Parathyroid adenoma (tissue), 2 donors: ENCODE data around the gene PACS2.
A peak's percentile ranks its signal among the peaks of the same experiment; 100 is the strongest.

ENCODE experiments used
- H2AFZ ChIP-seq: fragments of 300-600 bp; sonication (generic); one replicate; pipeline ENCODE4 v1.7.0; 2017; ENCODE audit warnings: antibody characterized with exemption, mild to moderate bottlenecking
- H3K27ac ChIP-seq: fragments of 300-600 bp; sonication (generic); one replicate; pipeline ENCODE4 v1.7.0; 2017
- H3K27me3 ChIP-seq: fragments of 300-600 bp; sonication (generic); one replicate; pipeline ENCODE4 v1.7.0; 2017; ENCODE audit warnings: low read length; ENCODE audit not compliant: control insufficient read depth, insufficient read depth
- H3K36me3 ChIP-seq: fragments of 300-600 bp; sonication (generic); one replicate; pipeline ENCODE4 v1.7.0; 2017; ENCODE audit warnings: low read length; ENCODE audit not compliant: control insufficient read depth, insufficient read depth
- H3K4me1 ChIP-seq: fragments of 300-600 bp; sonication (generic); one replicate; pipeline ENCODE4 v1.7.0; 2017; ENCODE audit warnings: control low read depth
- H3K4me2 ChIP-seq: fragments of 300-600 bp; sonication (generic); one replicate; pipeline ENCODE4 v1.7.0; 2017; ENCODE audit warnings: low read length
- H3K4me3 ChIP-seq: fragments of 300-600 bp; sonication (generic); one replicate; pipeline ENCODE4 v1.7.0; 2017; ENCODE audit warnings: low read depth, low read length
- H3K79me2 ChIP-seq: fragments of 300-600 bp; sonication (generic); one replicate; pipeline ENCODE4 v1.7.0; 2017; ENCODE audit warnings: control low read depth
- H3K9ac ChIP-seq: fragments of 300-600 bp; sonication (generic); one replicate; pipeline ENCODE4 v1.7.0; 2017; ENCODE audit warnings: mild to moderate bottlenecking
- H3K9me3 ChIP-seq: fragments of 300-600 bp; sonication (generic); one replicate; pipeline ENCODE4 v1.7.0; 2017; ENCODE audit warnings: low read length; ENCODE audit not compliant: control insufficient read depth
- TF ChIP-seq, protein P1 (sequence below): fragments of 300-600 bp; sonication (generic); IDR thresholded peaks from one replicate; pipeline ENCODE4 v1.7.0; 2017; ENCODE audit warnings: antibody characterized with exemption, mild to moderate bottlenecking
- donor health status: primary hyperparathyroidism.

PACS2 gene

GRCh38 chr14:105394714-105395537 is 80.4 kb downstream of the PACS2 start:
- Histone ChIP-seq H3K79me2 (no peaks in the 10 kb centered on the region), H3K9me3 (no peaks in the 10 kb centered on the region), H2AFZ (no peak overlapping the region), H3K27ac (no peak overlapping the region), H3K27me3 (no peaks in the 10 kb centered on the region), H3K4me2 (no peak overlapping the region), H3K9ac (no peak overlapping the region), H3K4me3 (no peak overlapping the region), H3K4me1 (peaks cover 8% of the 10 kb centered on the region), H3K36me3 (no peaks in the 10 kb centered on the region)
- TF ChIP-seq, protein P1, sequence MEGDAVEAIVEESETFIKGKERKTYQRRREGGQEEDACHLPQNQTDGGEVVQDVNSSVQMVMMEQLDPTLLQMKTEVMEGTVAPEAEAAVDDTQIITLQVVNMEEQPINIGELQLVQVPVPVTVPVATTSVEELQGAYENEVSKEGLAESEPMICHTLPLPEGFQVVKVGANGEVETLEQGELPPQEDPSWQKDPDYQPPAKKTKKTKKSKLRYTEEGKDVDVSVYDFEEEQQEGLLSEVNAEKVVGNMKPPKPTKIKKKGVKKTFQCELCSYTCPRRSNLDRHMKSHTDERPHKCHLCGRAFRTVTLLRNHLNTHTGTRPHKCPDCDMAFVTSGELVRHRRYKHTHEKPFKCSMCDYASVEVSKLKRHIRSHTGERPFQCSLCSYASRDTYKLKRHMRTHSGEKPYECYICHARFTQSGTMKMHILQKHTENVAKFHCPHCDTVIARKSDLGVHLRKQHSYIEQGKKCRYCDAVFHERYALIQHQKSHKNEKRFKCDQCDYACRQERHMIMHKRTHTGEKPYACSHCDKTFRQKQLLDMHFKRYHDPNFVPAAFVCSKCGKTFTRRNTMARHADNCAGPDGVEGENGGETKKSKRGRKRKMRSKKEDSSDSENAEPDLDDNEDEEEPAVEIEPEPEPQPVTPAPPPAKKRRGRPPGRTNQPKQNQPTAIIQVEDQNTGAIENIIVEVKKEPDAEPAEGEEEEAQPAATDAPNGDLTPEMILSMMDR = no peak

DNA sequence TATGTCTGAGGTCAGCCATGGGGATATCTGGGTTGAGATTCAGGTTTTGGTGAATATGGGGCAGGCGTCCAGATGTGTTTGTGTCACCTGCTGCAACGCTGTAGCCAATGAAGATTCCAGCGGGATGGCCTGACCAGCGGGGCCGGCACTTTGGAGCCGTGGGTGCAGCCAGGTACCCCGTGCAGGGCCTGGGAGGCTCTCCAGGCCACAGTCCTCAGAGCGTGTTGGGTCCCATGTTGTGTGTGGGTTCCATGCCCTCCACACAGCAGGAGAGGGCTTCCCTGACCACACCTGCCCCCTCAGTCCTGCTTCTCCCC is 80.9 kb downstream of the PACS2 start:
- Histone ChIP-seq H3K9ac (no peak overlapping the region), H3K9me3 (no peaks in the 10 kb centered on the region), H3K4me2 (no peak overlapping the region), H3K4me1 (peaks cover 8% of the 10 kb centered on the region), H3K79me2 (no peaks in the 10 kb centered on the region), H3K27ac (no peak overlapping the region), H3K27me3 (no peaks in the 10 kb centered on the region), H2AFZ (no peak overlapping the region), H3K4me3 (no peak overlapping the region), H3K36me3 (no peaks in the 10 kb centered on the region)
- TF ChIP-seq, protein P1 = no peak

DNA sequence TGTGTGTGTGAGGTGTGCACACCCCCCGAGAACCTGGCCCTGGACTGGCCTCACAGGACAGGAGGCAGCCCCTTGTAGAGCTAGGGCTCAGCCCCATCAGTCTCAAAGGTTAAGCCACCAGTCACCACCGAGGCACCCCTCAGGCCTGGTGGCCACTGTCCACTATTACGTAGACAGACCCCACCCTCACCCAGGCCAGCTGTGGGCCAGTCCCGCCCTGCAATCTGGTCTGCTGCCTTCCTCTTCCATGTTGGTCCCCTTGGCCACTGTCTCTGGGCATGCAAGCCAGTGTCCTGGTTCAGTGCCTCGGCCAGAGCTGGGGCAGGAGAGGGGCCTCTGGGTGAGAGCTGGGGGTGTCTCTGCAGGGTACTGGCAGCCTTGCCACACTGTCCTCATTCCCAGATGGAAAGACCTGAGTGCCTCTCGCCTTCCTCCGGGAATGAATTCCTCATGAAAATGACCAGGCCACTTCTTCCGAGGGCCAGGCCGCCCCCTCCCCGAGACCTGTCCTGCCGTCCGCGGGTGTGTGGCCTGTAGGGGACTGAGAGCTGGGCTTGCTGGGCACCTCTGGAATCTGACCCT is 82.9 kb downstream of the PACS2 start:
- Histone ChIP-seq H2AFZ (peak overlapping the region; percentile 95), H3K9ac (no peak overlapping the region), H3K27ac (peak overlapping the region; percentile 68), H3K36me3 (no peaks in the 10 kb centered on the region), H3K4me3 (peak overlapping the region; percentile 80), H3K4me1 (peaks cover 8% of the 10 kb centered on the region), H3K79me2 (no peaks in the 10 kb centered on the region), H3K27me3 (no peaks in the 10 kb centered on the region), H3K9me3 (no peaks in the 10 kb centered on the region), H3K4me2 (peak overlapping the region; percentile 94)
- TF ChIP-seq, protein P1 = no peak

DNA sequence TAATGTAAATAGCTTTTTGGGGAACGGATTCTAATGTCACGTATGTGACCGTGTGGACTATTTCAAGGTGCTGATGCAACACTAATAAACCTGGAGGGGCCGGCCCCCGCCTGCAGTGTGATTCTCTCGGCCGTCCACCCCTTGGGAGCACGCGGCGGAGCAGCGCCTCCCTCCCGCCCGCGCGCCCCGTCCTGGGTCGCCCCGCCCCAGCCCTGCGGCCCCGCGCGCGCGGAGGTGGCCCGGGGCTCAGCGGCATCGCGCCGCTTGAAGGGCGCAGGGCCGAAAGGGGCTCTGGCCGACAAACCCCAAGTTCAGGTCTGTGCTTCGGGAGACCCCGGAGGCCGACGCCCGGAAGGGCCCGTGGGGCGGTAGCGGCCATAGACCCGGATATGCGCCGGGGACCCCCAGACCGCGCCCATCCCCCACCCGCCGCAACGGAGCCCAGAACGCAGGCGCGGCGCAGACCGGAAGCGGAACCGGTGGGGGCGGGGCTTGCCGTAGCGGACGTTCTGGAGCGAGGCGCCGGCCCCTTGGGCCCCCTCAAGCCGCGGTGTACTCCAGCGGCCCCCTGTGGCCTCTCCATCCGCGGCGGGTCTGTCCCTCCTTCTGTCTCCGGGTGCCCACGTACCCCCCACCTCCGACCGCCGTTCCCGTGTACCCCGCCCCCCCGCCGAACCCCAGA is 83.6 kb downstream of the PACS2 start, which contains the start of gene TEX22:
TSS of gene TEX22 (plus strand) at position 495 of the 682 bp plus-strand sequence. CDS start 803 bp downstream, outside the sequence.
- peak within 1 kb of the TSS; percentile 95 for H2AFZ ChIP-seq
- H3K27ac ChIP-seq = peak within 1 kb of the TSS; percentile 68
- TF ChIP-seq, protein P1 = no peak
- H3K36me3 ChIP-seq = no peaks in the 10 kb centered on the region
- peaks cover 8% of the 10 kb centered on the region for H3K4me1 ChIP-seq
- peak within 1 kb of the TSS; percentile 94 for H3K9ac ChIP-seq
- H3K4me2 ChIP-seq = peak within 1 kb of the TSS; percentile 94
- no peaks in the 10 kb centered on the region for H3K27me3 ChIP-seq
- peak within 1 kb of the TSS; percentile 80 for H3K4me3 ChIP-seq
- no peaks in the 10 kb centered on the region for H3K9me3 ChIP-seq
- no peaks in the 10 kb centered on the region for H3K79me2 ChIP-seq
